Measurements from ENCODE around the gene LRMDA.

The LRMDA gene

GRCh38 chr10:76401006-76401405, 969.6 kb downstream of the LRMDA start:
- DNase-seq (ENCODE audit: low spot score) = no peak

- DNase-seq (ENCODE audit: low spot score) = no peak
These were observed 972.5 kb downstream of the LRMDA start for GRCh38 chr10:76403912-76404311.

GRCh38 chr10:76404531-76404930, 973.1 kb downstream of the LRMDA start:
- DNase-seq (ENCODE audit: low spot score) = no peak

GRCh38 chr10:76405922-76406321, 974.5 kb downstream of the LRMDA start:
- DNase-seq (ENCODE audit: low spot score) = no peak

GRCh38 chr10:76408646-76409045, 977.2 kb downstream of the LRMDA start:
- no peak for DNase-seq (ENCODE audit: low spot score)

GRCh38 chr10:76411729-76412435, 980.5 kb downstream of the LRMDA start:
- no peak for DNase-seq (ENCODE audit: low spot score)

GRCh38 chr10:76415554-76415953, 984.1 kb downstream of the LRMDA start:
- DNase-seq (ENCODE audit: low spot score) = no peak

- DNase-seq (ENCODE audit: low spot score) = no peak
These were observed 985.2 kb downstream of the LRMDA start for GRCh38 chr10:76416642-76417041.

- no peak for DNase-seq (ENCODE audit: low spot score)
These were observed 989.3 kb downstream of the LRMDA start for GRCh38 chr10:76420725-76421124.

GRCh38 chr10:76422769-76423168, 991.3 kb downstream of the LRMDA start:
- DNase-seq (ENCODE audit: low spot score) = no peak

GRCh38 chr10:76428551-76429367, 997.3 kb downstream of the LRMDA start:
- DNase-seq (ENCODE audit: low spot score) = no peak

GRCh38 chr10:76429368-76430060, 998.1 kb downstream of the LRMDA start:
- DNase-seq (ENCODE audit: low spot score) = no peak

- no peak for DNase-seq (ENCODE audit: low spot score)
These were observed 998.7 kb downstream of the LRMDA start for GRCh38 chr10:76430061-76430645.

- DNase-seq (ENCODE audit: low spot score) = peak; percentile 32
These were observed 1000.9 kb downstream of the LRMDA start for GRCh38 chr10:76432016-76433012.

- DNase-seq (ENCODE audit: low spot score) = no peak
These were observed 1002.0 kb downstream of the LRMDA start for GRCh38 chr10:76433161-76434005.

GRCh38 chr10:76435157-76435556, 1003.7 kb downstream of the LRMDA start:
- no peak for DNase-seq (ENCODE audit: low spot score)

GRCh38 chr10:76436401-76436811, 1005.0 kb downstream of the LRMDA start:
- DNase-seq (ENCODE audit: low spot score) = no peak

GRCh38 chr10:76436981-76437380, 1005.6 kb downstream of the LRMDA start:
- DNase-seq (ENCODE audit: low spot score) = no peak

GRCh38 chr10:76440426-76440825, 1009.0 kb downstream of the LRMDA start:
- no peak for DNase-seq (ENCODE audit: low spot score)

GRCh38 chr10:76442113-76442512, 1010.7 kb downstream of the LRMDA start:
- DNase-seq (ENCODE audit: low spot score) = no peak

Data from iPS-NIHi11 (cell line).